Activated CD4-positive, alpha-beta T cell treated with anti-CD3 and anti-CD28 coated beads for 36 hours (primary cell): ENCODE measurements around the gene ANKS1B. TPM values are rescaled to one million over a fixed set of nuclear protein-coding genes. Genes with fewer than 3 reads are reported as not detected.

ENCODE experiments used
- ATAC-seq: fragments of 200-7000 bp; cut with Tn5 transposase; one replicate; pipeline ENCODE4 v1.10.0; 2021; ENCODE audit warnings: mild to moderate bottlenecking, moderate library complexity
- CTCF ChIA-PET: fragments of 350-600 bp; sonication (Branson Sonifier 250); formaldehyde crosslinking; loops from one replicate; lab custom pipeline; 2021; ENCODE audit warnings: antibody characterized with exemption; lab: Charles Lee
- POLR2A ChIA-PET: fragments of 350-600 bp; sonication (Branson Sonifier 250); formaldehyde crosslinking; loops from one replicate; lab custom pipeline; 2021; ENCODE audit warnings: antibody characterized with exemption, inconsistent platforms; lab: Charles Lee
- DNase-seq: peaks from one replicate; pipeline ENCODE4 v3.0.0-alpha.2; 2020
- H3K27ac Mint-ChIP-seq: one replicate; pipeline ENCODE4 v1.8.0; 2021; ENCODE audit warnings: mixed read lengths
- H3K27me3 Mint-ChIP-seq: one replicate; pipeline ENCODE4 v1.8.0; 2021; ENCODE audit warnings: mixed read lengths
- H3K36me3 Mint-ChIP-seq: one replicate; pipeline ENCODE4 v1.8.0; 2021; ENCODE audit warnings: low read depth, mixed read lengths
- H3K4me1 Mint-ChIP-seq: one replicate; pipeline ENCODE4 v1.8.0; 2021; ENCODE audit warnings: mixed read lengths
- H3K4me3 Mint-ChIP-seq: one replicate; pipeline ENCODE4 v1.8.0; 2021; ENCODE audit warnings: mild to moderate bottlenecking, moderate library complexity, mixed read lengths
- H3K9me3 Mint-ChIP-seq: one replicate; pipeline ENCODE4 v1.8.0; 2021; ENCODE audit warnings: low read depth, mixed read lengths
- intact Hi-C, 2 experiments: fragments of 100-400 bp; cut with DNase I in 1 of 2; cut with micrococcal nuclease in 1 of 2; formaldehyde crosslinking; loops; one replicate each; pipeline versions ENCODE4 v1.14.2 to v1.15.1; 2022 to 2024; cut with DNase I, micrococcal nuclease
- total RNA-seq, 2 experiments: library from RNA; stranded (reverse); gene quantifications; one replicate each; pipeline ENCODE4 v1.2.3, GENCODE V29; 2021

ANKS1B gene
- total RNA-seq, 2 experiments from 2014 or later, result 0.19 to 0.73 TPM

DNA sequence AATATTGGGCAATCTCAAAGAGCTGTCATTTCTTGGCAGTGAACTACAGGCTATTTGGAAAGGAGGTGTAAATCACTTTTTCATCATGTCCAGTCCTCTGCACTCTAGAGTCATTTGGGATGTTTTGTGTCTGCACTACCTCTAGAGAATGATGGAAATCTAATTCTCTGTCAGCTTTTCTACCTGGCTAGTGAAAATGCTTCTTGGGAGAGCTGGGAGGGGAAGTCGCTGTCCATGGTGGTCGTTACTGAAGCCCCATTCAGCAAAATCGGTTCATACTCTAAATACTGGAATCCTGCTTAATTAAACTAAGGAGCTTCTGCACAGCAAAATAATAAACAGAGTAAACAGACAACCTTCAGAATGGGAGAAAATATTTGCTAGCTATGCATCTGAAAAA, 1087.8 kb downstream of the ANKS1B start:
- ChIA-PET POLR2A (no interaction called here), CTCF (no interaction called here)
- no peak overlapping the region for H3K27ac Mint-ChIP-seq
- no peaks in the 10 kb centered on the region for H3K4me1 Mint-ChIP-seq
- no peaks in the 10 kb centered on the region for H3K9me3 Mint-ChIP-seq
- ATAC-seq (no peak), DNase-seq (no peak)
- intact Hi-C loops, result no loop called here
- peaks cover 44% of the 10 kb centered on the region for H3K27me3 Mint-ChIP-seq
- H3K4me3 Mint-ChIP-seq, result no peak overlapping the region
- H3K36me3 Mint-ChIP-seq, result no peaks in the 10 kb centered on the region

DNA sequence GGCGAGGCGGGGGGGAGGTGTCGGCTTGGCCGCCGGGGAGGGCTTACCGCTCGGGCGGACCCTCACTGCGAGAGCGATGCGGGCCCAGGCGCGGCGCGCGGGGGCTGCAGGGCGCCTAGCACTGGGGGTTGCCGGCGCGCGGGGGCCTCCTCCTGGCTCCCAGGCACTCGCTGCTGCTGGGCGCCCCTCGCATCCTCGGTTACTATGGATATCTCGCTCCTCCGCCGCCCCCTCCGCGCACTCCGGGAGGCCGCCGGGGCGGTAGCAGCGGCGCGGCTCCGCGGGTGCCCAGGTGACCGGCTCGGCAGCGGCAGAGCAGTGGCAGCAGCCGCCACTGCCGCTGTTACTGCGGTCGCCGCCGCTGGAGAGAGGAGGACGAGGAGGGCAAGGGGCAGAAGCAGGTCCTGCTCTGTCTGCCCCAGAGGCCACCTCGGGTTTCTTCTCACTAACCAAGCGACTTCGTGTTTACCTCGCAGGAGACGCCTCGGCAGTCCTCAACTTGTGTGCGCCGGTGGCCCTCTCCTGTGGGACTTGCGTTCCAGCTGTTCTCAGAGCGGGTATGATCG, 1089.6 kb downstream of the ANKS1B start:
- CTCF ChIA-PET, result no interaction called here

DNA sequence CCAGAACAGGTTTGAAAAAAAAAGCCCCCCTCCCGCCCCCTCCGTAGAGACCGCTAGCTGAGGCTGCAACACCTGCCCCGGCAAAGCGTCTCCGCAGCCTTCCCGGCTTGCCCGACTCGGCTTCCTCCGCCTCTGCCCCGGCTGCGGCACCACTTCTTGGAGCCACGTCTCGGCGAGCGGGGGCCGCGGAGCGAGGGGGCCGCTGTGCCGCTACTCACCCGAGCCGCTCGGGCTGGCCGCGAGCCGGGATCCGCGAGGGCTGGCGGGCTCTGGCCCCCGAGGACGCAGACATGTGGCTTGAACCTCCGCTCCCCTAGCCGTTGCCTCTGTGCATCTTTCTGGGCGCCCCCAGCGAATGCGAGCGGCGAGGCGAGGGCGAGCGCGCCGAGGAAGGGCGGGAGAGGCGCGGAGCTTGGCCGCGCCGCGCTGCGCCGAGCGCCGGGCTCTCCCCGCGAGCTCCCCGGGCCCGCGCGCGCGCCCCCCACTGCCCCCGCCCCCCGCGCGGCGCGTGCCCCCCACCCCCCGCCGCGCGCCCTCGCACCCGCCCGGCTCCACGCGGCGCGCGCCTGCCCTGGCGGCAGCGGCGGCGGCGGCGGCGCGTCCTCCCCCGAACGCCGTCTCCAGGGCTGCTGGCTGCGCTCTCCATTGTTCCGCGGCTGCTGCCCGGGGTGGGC, 1090.2 kb downstream of the ANKS1B start:
- peaks cover 57% of the 10 kb centered on the region for H3K27me3 Mint-ChIP-seq
- no peak overlapping the region for H3K27ac Mint-ChIP-seq
- ChIA-PET POLR2A (no interaction called here), CTCF (no interaction called here)
- no peaks in the 10 kb centered on the region for H3K36me3 Mint-ChIP-seq
- H3K4me1 Mint-ChIP-seq, result no peaks in the 10 kb centered on the region
- no peak for ATAC-seq
- DNase-seq, result peak; percentile 16
- intact Hi-C loops, result no loop called here
- H3K4me3 Mint-ChIP-seq, result no peak overlapping the region
- no peaks in the 10 kb centered on the region for H3K9me3 Mint-ChIP-seq

More for the DNA sequence above, 1089.6 kb downstream of the ANKS1B start:
- no peak for ATAC-seq
- H3K36me3 Mint-ChIP-seq, result no peaks in the 10 kb centered on the region
- H3K4me1 Mint-ChIP-seq, result no peaks in the 10 kb centered on the region
- DNase-seq, result peak; percentile 13
- POLR2A ChIA-PET, result no interaction called here
- peaks cover 51% of the 10 kb centered on the region for H3K27me3 Mint-ChIP-seq
- intact Hi-C loops, result no loop called here
- no peak overlapping the region for H3K4me3 Mint-ChIP-seq
- no peak overlapping the region for H3K27ac Mint-ChIP-seq
- H3K9me3 Mint-ChIP-seq, result no peaks in the 10 kb centered on the region

DNA sequence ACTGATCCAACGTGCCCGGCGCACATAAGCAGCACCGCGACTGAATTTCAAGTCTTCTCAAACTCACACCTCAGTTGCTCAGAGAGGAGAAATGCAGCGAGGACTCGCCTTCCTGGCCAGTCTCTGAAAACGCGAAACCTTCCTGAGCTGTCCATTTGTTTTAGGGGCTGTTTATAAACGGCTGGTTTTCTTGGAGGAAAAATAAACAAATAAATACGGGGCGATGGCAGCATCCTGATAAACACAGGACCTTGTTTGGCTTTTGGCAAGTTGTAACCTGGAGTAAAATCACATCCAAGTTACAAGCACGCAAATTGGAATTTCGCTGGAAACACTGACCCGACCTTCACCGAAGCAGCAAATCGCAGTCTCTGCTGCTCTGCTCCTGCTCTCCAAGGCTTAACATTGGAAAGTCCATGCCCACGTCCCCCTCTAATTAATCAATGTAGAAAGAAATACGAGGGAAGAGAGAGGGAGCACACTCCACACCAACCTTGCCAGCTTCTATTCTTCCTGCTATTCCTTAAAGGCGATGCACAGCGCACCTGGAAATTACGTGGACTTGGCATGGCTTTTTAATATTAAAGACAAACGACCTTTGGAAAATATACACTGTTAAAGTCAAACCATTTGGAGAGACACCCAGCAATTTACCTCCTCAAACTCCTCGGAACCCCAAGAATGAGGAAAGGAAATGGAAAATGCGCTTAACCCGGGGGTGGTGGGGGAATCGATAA, 1090.9 kb downstream of the ANKS1B start:
- peaks cover 57% of the 10 kb centered on the region for H3K27me3 Mint-ChIP-seq
- DNase-seq, result no peak
- ATAC-seq, result no peak
- H3K27ac Mint-ChIP-seq, result no peak overlapping the region
- H3K4me3 Mint-ChIP-seq, result no peak overlapping the region
- no peaks in the 10 kb centered on the region for H3K4me1 Mint-ChIP-seq
- H3K36me3 Mint-ChIP-seq, result no peaks in the 10 kb centered on the region
- CTCF ChIA-PET, result no interaction called here
- H3K9me3 Mint-ChIP-seq, result no peaks in the 10 kb centered on the region
- intact Hi-C loops, result no loop called here
- POLR2A ChIA-PET, result no interaction called here

DNA sequence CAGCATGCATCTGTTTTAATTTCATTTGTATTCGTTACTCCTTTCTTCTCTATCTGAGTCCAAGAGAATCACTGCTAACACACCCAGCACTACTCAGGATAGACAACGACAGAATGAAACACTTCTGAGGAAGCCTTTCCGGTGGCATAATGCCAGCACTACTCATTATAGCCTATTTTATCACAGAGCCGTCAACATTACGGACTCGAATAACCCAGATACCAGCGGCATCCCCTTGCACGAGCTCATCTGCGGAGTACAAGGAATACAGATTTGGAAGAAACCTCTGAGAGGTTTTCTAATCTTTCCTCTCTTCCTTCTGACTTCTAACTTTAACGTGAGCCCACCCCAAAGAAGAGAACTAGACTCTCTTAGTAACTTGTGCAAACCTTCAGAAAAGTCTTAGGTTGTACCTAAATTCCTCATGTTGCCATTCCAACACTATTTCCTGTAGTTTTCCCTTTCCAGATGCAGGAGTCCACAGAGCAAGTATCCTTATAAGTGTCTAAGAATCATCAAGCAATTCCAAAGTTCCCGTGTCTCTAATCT, 1091.5 kb downstream of the ANKS1B start:
- intact Hi-C loops, result no loop called here
- Mint-ChIP-seq H3K9me3 (no peaks in the 10 kb centered on the region), H3K27ac (no peak overlapping the region), H3K36me3 (no peaks in the 10 kb centered on the region), H3K4me3 (no peak overlapping the region), H3K27me3 (peaks cover 61% of the 10 kb centered on the region), H3K4me1 (no peaks in the 10 kb centered on the region)
- ATAC-seq (no peak), DNase-seq (peak; percentile 7)
- ChIA-PET CTCF (no interaction called here), POLR2A (no interaction called here)

DNA sequence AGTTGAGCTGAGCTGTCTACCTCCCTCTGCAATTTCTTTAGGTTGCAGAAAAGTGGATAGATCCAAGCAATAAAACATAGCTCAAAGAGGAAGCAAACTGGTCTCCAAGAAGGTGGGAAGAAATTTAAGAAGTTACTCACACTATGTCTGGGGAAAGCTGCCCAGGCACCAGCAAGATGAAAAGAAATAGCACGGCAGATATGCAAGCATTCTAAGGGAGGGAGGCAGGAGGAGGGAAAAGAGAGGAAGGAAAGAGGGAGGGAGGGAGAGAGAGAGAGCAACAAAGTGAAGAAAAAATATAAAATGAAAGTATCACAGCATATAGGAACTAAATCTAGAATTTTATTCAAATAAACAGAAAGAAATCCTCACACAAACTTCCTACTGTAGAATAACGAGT, 1099.0 kb downstream of the ANKS1B start:
- DNase-seq, result no peak
- no peak overlapping the region for H3K4me3 Mint-ChIP-seq
- no peaks in the 10 kb centered on the region for H3K36me3 Mint-ChIP-seq
- no peak overlapping the region for H3K27ac Mint-ChIP-seq
- POLR2A ChIA-PET, result no interaction called here
- no peaks in the 10 kb centered on the region for H3K4me1 Mint-ChIP-seq
- peaks cover 21% of the 10 kb centered on the region for H3K27me3 Mint-ChIP-seq
- CTCF ChIA-PET, result no interaction called here
- no peaks in the 10 kb centered on the region for H3K9me3 Mint-ChIP-seq
- intact Hi-C loops, result no loop called here
- no peak for ATAC-seq

DNA sequence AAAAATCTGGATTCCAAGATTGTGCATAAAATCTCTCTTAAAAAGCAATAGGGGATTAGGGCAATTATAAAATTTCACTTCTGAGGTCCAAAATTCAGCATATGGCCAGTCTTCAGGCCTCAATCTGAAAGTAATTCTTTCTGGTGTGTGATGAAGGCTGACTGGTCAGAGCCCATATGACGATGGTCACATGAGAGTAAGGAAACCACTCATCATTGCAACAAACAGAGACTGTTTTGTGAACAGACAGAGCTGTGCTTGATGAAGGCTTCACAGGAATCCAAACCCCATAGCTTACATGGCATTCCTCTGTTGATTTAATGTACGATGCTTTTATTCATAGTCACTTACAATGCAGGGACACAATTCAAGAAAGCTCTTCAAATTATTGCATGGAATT, 1101.5 kb downstream of the ANKS1B start:
- ATAC-seq (no peak), DNase-seq (no peak)
- no peak overlapping the region for H3K27ac Mint-ChIP-seq
- POLR2A ChIA-PET, result no interaction called here
- H3K36me3 Mint-ChIP-seq, result no peaks in the 10 kb centered on the region
- intact Hi-C loops, result no loop called here
- no peak overlapping the region for H3K4me3 Mint-ChIP-seq
- no peaks in the 10 kb centered on the region for H3K4me1 Mint-ChIP-seq
- CTCF ChIA-PET, result no interaction called here
- H3K9me3 Mint-ChIP-seq, result no peaks in the 10 kb centered on the region
- peaks cover 6% of the 10 kb centered on the region for H3K27me3 Mint-ChIP-seq

DNA sequence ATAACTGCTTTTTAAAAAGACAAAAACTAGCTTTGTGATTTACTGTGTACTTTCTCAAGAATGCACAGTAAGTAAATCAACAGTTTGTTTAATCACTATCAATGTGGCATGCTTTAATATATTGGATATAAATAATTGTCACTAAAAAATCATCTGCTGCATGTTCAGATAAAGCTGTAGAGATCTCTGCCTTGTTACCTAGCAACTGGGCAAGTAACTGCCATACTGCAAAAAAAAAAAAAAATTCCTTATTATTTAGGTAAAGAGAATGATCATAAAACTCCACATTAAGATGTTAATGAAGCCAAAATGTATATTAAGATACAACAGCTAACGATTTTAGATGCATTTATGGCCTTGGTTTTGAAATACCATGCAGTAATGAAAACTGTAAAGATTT, 1102.2 kb downstream of the ANKS1B start:
- POLR2A ChIA-PET, result no interaction called here
- Mint-ChIP-seq H3K27me3 (peaks cover 6% of the 10 kb centered on the region), H3K36me3 (no peaks in the 10 kb centered on the region), H3K27ac (no peak overlapping the region), H3K4me3 (no peak overlapping the region), H3K9me3 (no peaks in the 10 kb centered on the region), H3K4me1 (no peaks in the 10 kb centered on the region)
- intact Hi-C loops, result no loop called here
- DNase-seq (no peak), ATAC-seq (no peak)
- CTCF ChIA-PET, result no interaction called here

DNA sequence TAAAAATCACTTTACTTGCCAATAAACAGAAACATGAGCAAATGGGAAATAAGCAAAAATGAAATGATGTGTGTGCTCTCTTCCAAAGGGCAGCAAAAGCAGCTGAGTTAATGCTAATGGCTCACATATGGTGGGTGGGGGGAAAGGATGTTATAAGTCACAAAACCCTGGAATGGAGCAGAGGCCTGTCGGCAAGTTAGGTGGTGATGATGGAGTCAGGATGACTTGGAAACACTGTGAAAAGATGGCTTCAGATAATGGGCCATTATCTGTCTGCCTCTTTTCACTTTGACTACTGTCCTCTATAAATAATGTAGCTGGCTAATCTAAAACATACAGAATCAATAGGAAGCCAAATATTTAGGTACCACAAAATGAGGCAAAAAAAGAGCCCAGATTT, 1111.0 kb downstream of the ANKS1B start:
- no peak for ATAC-seq
- POLR2A ChIA-PET, result no interaction called here
- intact Hi-C loops, result no loop called here
- Mint-ChIP-seq H3K4me1 (peaks cover 3% of the 10 kb centered on the region), H3K4me3 (no peak overlapping the region), H3K36me3 (no peaks in the 10 kb centered on the region), H3K9me3 (no peaks in the 10 kb centered on the region), H3K27me3 (peaks cover 10% of the 10 kb centered on the region), H3K27ac (no peak overlapping the region)
- no peak for DNase-seq
- CTCF ChIA-PET, result interaction anchor here (0.7 kb wide), 1 partner anchor 73 kb away, joined by 3 read pairs; no protein-coding TSS in a partner anchor

DNA sequence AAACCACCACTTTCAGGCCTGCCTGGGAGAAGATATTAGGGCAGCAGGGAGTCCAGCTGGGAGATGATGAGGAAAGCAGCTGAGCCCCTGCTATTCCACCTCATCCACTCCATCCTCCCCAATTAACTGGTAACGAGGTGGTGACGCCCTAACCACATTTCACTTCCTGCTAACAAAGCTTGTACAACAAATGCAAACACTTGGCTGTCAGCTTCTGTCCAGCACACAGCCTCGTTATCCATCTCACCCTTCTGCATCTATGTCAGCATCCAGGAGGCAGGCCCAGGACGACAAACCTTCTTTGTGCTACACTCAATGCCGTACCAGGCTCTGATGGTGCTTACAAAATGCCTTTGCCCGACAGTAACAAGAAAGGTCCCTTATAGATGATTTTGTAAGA, 1114.2 kb downstream of the ANKS1B start:
- DNase-seq (no peak), ATAC-seq (no peak)
- POLR2A ChIA-PET, result no interaction called here
- H3K27me3 Mint-ChIP-seq, result peaks cover 10% of the 10 kb centered on the region
- H3K4me3 Mint-ChIP-seq, result no peak overlapping the region
- CTCF ChIA-PET, result no interaction called here
- intact Hi-C loops, result no loop called here
- H3K36me3 Mint-ChIP-seq, result no peaks in the 10 kb centered on the region
- H3K4me1 Mint-ChIP-seq, result peaks cover 3% of the 10 kb centered on the region
- no peaks in the 10 kb centered on the region for H3K9me3 Mint-ChIP-seq
- H3K27ac Mint-ChIP-seq, result no peak overlapping the region

DNA sequence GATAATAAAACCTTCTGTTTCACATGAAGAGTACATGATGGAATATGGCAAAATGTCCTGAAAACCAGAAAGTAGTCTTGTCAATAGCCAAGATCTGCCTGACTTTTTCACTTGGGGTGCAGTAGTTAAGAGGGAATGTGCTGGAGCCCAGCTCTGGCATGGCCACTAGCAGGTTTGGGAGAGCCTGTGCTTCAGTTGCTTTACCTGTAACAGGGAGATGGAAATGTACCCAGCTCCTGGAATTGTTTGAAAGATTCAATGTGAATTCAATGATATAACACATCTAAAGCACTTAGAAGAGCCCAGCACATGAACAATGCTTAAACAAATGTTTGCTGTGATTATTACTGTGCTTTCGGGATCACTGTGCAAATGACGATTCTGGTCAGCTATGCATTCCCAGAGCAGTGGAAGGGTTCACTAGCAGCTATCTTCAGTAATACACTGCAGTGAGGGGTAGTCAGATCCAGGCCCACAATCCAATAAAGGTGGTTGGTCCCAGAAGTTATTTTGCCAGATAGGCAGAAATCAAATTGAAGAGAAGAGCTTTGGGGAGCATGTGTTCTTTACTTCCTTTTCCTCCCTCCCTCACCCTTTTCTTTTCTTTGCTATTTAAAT, 1114.7 kb downstream of the ANKS1B start:
- intact Hi-C loops, result no loop called here

More for the DNA sequence above, 1114.7 kb downstream of the ANKS1B start:
- POLR2A ChIA-PET, result no interaction called here
- Mint-ChIP-seq H3K36me3 (no peaks in the 10 kb centered on the region), H3K4me3 (no peak overlapping the region), H3K27ac (no peak overlapping the region), H3K4me1 (peaks cover 3% of the 10 kb centered on the region), H3K9me3 (no peaks in the 10 kb centered on the region), H3K27me3 (peaks cover 10% of the 10 kb centered on the region)
- CTCF ChIA-PET, result no interaction called here
- ATAC-seq (no peak), DNase-seq (no peak)
